ENCODE data around the gene TBCC.

Gene TBCC

GRCh38 chr6:42764911-42765648 is 19.2 kb upstream of the TBCC start:
- TF ChIP-seq CTCF (IDR thresholded peaks at IDR 0.05) = no peak

- no peak for TF ChIP-seq CTCF (IDR thresholded peaks at IDR 0.05)
Measured at GRCh38 chr6:42762950-42763349, 17.0 kb upstream of the TBCC start.

GRCh38 chr6:42762426-42762859 is 16.5 kb upstream of the TBCC start:
- no peak for TF ChIP-seq CTCF (IDR thresholded peaks at IDR 0.05)

GRCh38 chr6:42761287-42762067 is 15.6 kb upstream of the TBCC start:
- no peak for TF ChIP-seq CTCF (IDR thresholded peaks at IDR 0.05)

- no peak for TF ChIP-seq CTCF (IDR thresholded peaks at IDR 0.05)
Measured at GRCh38 chr6:42758756-42759430, 13.0 kb upstream of the TBCC start.

GRCh38 chr6:42756722-42757121 is 10.8 kb upstream of the TBCC start:
- no peak for TF ChIP-seq CTCF (IDR thresholded peaks at IDR 0.05)

GRCh38 chr6:42754759-42755158 is 8.9 kb upstream of the TBCC start:
- TF ChIP-seq CTCF (IDR thresholded peaks at IDR 0.05) = no peak

Data from LNCAP (cell line).